GM18526 (cell line): ENCODE measurements around the gene PLA2G4D.

Experiments used
- POLR2A ChIP-seq: IDR thresholded peaks from 3 replicates; pipeline ENCODE4 v1.6.1; 2011; ENCODE audit not compliant: insufficient read length; ENCODE audit errors: extremely low read depth

The PLA2G4D gene

GRCh38 chr15:42072141-42072685, 22.1 kb downstream of the PLA2G4D start:
- no peak for TF ChIP-seq POLR2A

GRCh38 chr15:42071717-42072116, 22.6 kb downstream of the PLA2G4D start:
- TF ChIP-seq POLR2A, result no peak

- TF ChIP-seq POLR2A, result no peak
Measured at GRCh38 chr15:42070976-42071350, 23.4 kb downstream of the PLA2G4D start.

GRCh38 chr15:42070279-42070975, 23.9 kb downstream of the PLA2G4D start:
- no peak for TF ChIP-seq POLR2A

- TF ChIP-seq POLR2A, result no peak
Measured at GRCh38 chr15:42069496-42070278, 24.7 kb downstream of the PLA2G4D start.

GRCh38 chr15:42069025-42069424, 25.3 kb downstream of the PLA2G4D start:
- TF ChIP-seq POLR2A, result no peak

- TF ChIP-seq POLR2A, result no peak
Measured at GRCh38 chr15:42068601-42069000, 25.8 kb downstream of the PLA2G4D start.

- TF ChIP-seq POLR2A, result no peak
Measured at GRCh38 chr15:42066764-42067415, 27.5 kb downstream of the PLA2G4D start.

GRCh38 chr15:42065468-42065867, 28.9 kb downstream of the PLA2G4D start:
- no peak for TF ChIP-seq POLR2A

GRCh38 chr15:42065033-42065432, 29.3 kb downstream of the PLA2G4D start:
- no peak for TF ChIP-seq POLR2A

GRCh38 chr15:42064271-42064670, 30.1 kb downstream of the PLA2G4D start:
- no peak for TF ChIP-seq POLR2A

GRCh38 chr15:42063122-42063848, 31.1 kb downstream of the PLA2G4D start:
- no peak for TF ChIP-seq POLR2A

- TF ChIP-seq POLR2A, result no peak
Measured at GRCh38 chr15:42062284-42062806, 32.0 kb downstream of the PLA2G4D start.

GRCh38 chr15:42060797-42061196, 33.6 kb downstream of the PLA2G4D start:
- no peak for TF ChIP-seq POLR2A

- no peak for TF ChIP-seq POLR2A
Measured at GRCh38 chr15:42060477-42060763, 33.9 kb downstream of the PLA2G4D start.
